Measurements from ENCODE around the gene BICRAL. TPM values are rescaled to one million over a fixed set of nuclear protein-coding genes. Genes with fewer than 3 reads are reported as not detected.

BICRAL gene
- total RNA-seq, 2 donors from 2014 or later = 21.0 to 26.2 TPM

DNA sequence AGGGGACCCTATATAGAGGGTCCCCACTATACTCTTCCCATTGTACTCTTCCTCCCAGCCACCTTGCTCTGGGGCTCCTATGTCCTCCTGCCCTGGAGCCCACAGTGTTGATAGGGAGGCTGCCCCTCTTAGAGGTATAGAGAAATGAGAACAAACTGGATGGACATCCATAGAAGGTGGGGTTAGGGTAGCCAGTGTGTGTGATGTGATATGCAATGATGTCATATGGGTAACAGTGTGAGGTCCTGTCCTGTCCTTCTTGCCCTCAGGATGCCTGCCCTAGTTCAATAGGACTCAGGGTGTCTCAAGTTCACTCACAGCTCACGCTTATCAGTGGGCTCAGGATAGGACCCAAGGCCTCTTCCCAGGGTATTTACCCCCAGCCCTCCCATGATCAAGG is 134.4 kb downstream of the BICRAL start:
- Histone ChIP-seq H3K4me1 (replicated peaks) (no peaks in the 10 kb centered on the region), H3K36me3 (no peaks in the 10 kb centered on the region), H3K27me3 (replicated peaks; ENCODE audit: insufficient read depth) (no peaks in the 10 kb centered on the region), H3K27ac (no peak overlapping the region), H3K9me3 (no peaks in the 10 kb centered on the region), H3K4me3 (no peak overlapping the region)
- intact Hi-C loops (cut with DNase I) = no loop called here
- 92% methylated on average over 1 of the region's 1 CpG for WGBS
- DNase-seq (ENCODE audit: low spot score) = no peak
- TF ChIP-seq POLR2A (IDR thresholded peaks at IDR 0.05) = no peak
- TF ChIP-seq, protein P1, sequence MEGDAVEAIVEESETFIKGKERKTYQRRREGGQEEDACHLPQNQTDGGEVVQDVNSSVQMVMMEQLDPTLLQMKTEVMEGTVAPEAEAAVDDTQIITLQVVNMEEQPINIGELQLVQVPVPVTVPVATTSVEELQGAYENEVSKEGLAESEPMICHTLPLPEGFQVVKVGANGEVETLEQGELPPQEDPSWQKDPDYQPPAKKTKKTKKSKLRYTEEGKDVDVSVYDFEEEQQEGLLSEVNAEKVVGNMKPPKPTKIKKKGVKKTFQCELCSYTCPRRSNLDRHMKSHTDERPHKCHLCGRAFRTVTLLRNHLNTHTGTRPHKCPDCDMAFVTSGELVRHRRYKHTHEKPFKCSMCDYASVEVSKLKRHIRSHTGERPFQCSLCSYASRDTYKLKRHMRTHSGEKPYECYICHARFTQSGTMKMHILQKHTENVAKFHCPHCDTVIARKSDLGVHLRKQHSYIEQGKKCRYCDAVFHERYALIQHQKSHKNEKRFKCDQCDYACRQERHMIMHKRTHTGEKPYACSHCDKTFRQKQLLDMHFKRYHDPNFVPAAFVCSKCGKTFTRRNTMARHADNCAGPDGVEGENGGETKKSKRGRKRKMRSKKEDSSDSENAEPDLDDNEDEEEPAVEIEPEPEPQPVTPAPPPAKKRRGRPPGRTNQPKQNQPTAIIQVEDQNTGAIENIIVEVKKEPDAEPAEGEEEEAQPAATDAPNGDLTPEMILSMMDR (IDR thresholded peaks at IDR 0.05) = no peak
- TF ChIP-seq POLR2AphosphoS5 (IDR thresholded peaks at IDR 0.05) = no peak

Other genes starting within 250 kb of the BICRAL start
- 10 to 100 TPM; 24.2 to 25.6 TPM for gene UBR2, start 218.0 kb upstream of the BICRAL start, total RNA-seq
- 1 to 10 TPM in 1 of 2 donors, under 1 TPM in 1; 0.27 to 3.3 TPM for gene PRPH2, start 59.5 kb upstream of the BICRAL start, total RNA-seq
- 10 to 100 TPM; 43.4 to 59.8 TPM for gene TBCC, start 35.9 kb upstream of the BICRAL start, total RNA-seq
- gene RPL7L1, start 97.6 kb downstream of the BICRAL start, total RNA-seq = 10 to 100 TPM; 79.0 to 79.8 TPM
- not detected for gene PTCRA, start 134.0 kb downstream of the BICRAL start, total RNA-seq
- 10 to 100 TPM; 52.3 to 68.5 TPM for gene CNPY3, start 147.4 kb downstream of the BICRAL start, total RNA-seq
- 10 to 100 TPM; 14.7 to 85.9 TPM for gene GNMT, start 178.7 kb downstream of the BICRAL start, total RNA-seq
- gene PEX6, start 197.1 kb downstream of the BICRAL start, total RNA-seq = 10 to 100 TPM; 23.9 to 57.9 TPM
- gene PPP2R5D, start 202.5 kb downstream of the BICRAL start, total RNA-seq = 10 to 100 TPM; 55.1 to 95.9 TPM
- 10 to 100 TPM; 67.9 to 95.9 TPM for gene MEA1, start 231.9 kb downstream of the BICRAL start, total RNA-seq
- gene KLHDC3, start 232.2 kb downstream of the BICRAL start, total RNA-seq = 100 to 1,000 TPM; 138 to 148 TPM
- gene RRP36, start 239.6 kb downstream of the BICRAL start, total RNA-seq = 10 to 100 TPM; 45.1 to 50.8 TPM

All from prostate gland (tissue), 2 donors.